ENCODE data around the gene RPH3AL. TPM values are rescaled to one million over a fixed set of nuclear protein-coding genes. Genes with fewer than 3 reads are reported as not detected.
"Not testable (repeated sequence)": the region's sequence is repeated elsewhere in the genome, so short reads cannot be mapped to it uniquely, and the experiment has no call there.

Gene RPH3AL
- total and polyA plus RNA-seq, 10 of the 15 experiments (the other 5 are each of a cell fraction or from before 2014, with no cell fraction given) = 0.04 to 1.2 (median 0.47) TPM; not detected in 2

- H3K36me3 ChIP-seq (ENCODE audit: control insufficient read depth in 2 of 2, insufficient read depth in 2 of 2, low read length in 1 of 2); DNase-seq (ENCODE audit: low read depth, low spot score); H4K20me1 ChIP-seq (ENCODE audit: control insufficient read depth, insufficient read depth); intact Hi-C loops (cut with micrococcal nuclease; ENCODE audit: unreplicated experiment); H3K27ac ChIP-seq (ENCODE audit: control insufficient read depth, insufficient read depth); H3K79me2 ChIP-seq (ENCODE audit: control insufficient read depth, insufficient read depth, low read length); CTCF ChIA-PET; H3K9me3 ChIP-seq (replicated peaks; ENCODE audit: control insufficient read depth, insufficient read depth, low read length); H3K4me2 ChIP-seq (ENCODE audit: control insufficient read depth, insufficient read depth); ATAC-seq; in situ Hi-C loops (cut with MboI); H3K4me1 ChIP-seq (ENCODE audit: control insufficient read depth, insufficient read depth, low read length); FAIRE-seq; H3K27me3 ChIP-seq (replicated peaks in 1 of 2; ENCODE audit: control insufficient read depth in 2 of 2, insufficient read depth in 2 of 2, low read length in 1 of 2); H2AFZ ChIP-seq (ENCODE audit: control insufficient read depth, low read depth, low read length); POLR2A ChIA-PET; H3K9ac ChIP-seq (ENCODE audit: control insufficient read depth, insufficient read depth, low read length); SMC1A ChIA-PET (ENCODE audit: uncharacterized antibody, unreplicated experiment); RAD21 ChIA-PET (ENCODE audit: unreplicated experiment); H3K4me3 ChIP-seq; BruUV-seq (replicated peaks): not testable (repeated sequence)
- WGBS (ENCODE audit: insufficient coverage, insufficient replicate concordance, low lambda C conversion rate, missing lambda C conversion rate) = 52% methylated on average over 22 of the region's 29 CpGs
- TF ChIP-seq YY1 (IDR thresholded peaks at IDR 0.05; ENCODE audit: low read depth, low read length) = peak; percentile 93
Observed at GRCh38 chr17:215563-216478, 136.8 kb downstream of the RPH3AL start.

- Histone ChIP-seq H3K4me3 (no peak overlapping the region), H3K27me3 (replicated peaks in 1 of 2; ENCODE audit: control insufficient read depth in 2 of 2, insufficient read depth in 2 of 2, low read length in 1 of 2) (no peaks in the 10 kb centered on the region; a peak in 1 of 4 replicates), H3K9ac (ENCODE audit: control insufficient read depth, insufficient read depth, low read length) (no peak overlapping the region), H3K9me3 (replicated peaks; ENCODE audit: control insufficient read depth, insufficient read depth, low read length) (no peaks in the 10 kb centered on the region), H4K20me1 (ENCODE audit: control insufficient read depth, insufficient read depth) (no peaks in the 10 kb centered on the region), H3K79me2 (ENCODE audit: control insufficient read depth, insufficient read depth, low read length) (no peaks in the 10 kb centered on the region), H2AFZ (ENCODE audit: control insufficient read depth, low read depth, low read length) (no peak overlapping the region), H3K27ac (ENCODE audit: control insufficient read depth, insufficient read depth) (no peak overlapping the region), H3K36me3 (ENCODE audit: control insufficient read depth in 2 of 2, insufficient read depth in 2 of 2, low read length in 1 of 2) (no peaks in the 10 kb centered on the region), H3K4me1 (ENCODE audit: control insufficient read depth, insufficient read depth, low read length) (no peaks in the 10 kb centered on the region), H3K4me2 (ENCODE audit: control insufficient read depth, insufficient read depth) (no peak overlapping the region)
- 75% methylated on average over 8 of the region's 10 CpGs for WGBS (ENCODE audit: insufficient coverage, insufficient replicate concordance, low lambda C conversion rate, missing lambda C conversion rate)
- DNase-seq (ENCODE audit: low read depth, low spot score) (no peak), ATAC-seq (no peak), FAIRE-seq (no peak)
- no TSS peak for BruUV-seq (replicated peaks)
- CTCF ChIA-PET = no interaction called here
- intact Hi-C loops (cut with micrococcal nuclease; ENCODE audit: unreplicated experiment) (no loop called here), in situ Hi-C loops (cut with MboI) (no loop called here)
- POLR2A ChIA-PET = no interaction called here
- SMC1A ChIA-PET (ENCODE audit: uncharacterized antibody, unreplicated experiment) = no interaction called here
- RAD21 ChIA-PET (ENCODE audit: unreplicated experiment) = no interaction called here
- TF ChIP-seq, protein P1, sequence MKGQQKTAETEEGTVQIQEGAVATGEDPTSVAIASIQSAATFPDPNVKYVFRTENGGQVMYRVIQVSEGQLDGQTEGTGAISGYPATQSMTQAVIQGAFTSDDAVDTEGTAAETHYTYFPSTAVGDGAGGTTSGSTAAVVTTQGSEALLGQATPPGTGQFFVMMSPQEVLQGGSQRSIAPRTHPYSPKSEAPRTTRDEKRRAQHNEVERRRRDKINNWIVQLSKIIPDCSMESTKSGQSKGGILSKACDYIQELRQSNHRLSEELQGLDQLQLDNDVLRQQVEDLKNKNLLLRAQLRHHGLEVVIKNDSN (IDR thresholded peaks at IDR 0.05; ENCODE audit: borderline replicate concordance, extremely low read length, insufficient read depth, low read depth, low read length) = no peak
- TF ChIP-seq, protein P2, sequence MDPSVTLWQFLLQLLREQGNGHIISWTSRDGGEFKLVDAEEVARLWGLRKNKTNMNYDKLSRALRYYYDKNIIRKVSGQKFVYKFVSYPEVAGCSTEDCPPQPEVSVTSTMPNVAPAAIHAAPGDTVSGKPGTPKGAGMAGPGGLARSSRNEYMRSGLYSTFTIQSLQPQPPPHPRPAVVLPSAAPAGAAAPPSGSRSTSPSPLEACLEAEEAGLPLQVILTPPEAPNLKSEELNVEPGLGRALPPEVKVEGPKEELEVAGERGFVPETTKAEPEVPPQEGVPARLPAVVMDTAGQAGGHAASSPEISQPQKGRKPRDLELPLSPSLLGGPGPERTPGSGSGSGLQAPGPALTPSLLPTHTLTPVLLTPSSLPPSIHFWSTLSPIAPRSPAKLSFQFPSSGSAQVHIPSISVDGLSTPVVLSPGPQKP (IDR thresholded peaks at IDR 0.05; ENCODE audit: low read depth, low read length) = no peak
- TF ChIP-seq ZNF274 (IDR thresholded peaks at IDR 0.05; ENCODE audit: insufficient read depth, insufficient read length) = no peak
- TF ChIP-seq, protein P3, sequence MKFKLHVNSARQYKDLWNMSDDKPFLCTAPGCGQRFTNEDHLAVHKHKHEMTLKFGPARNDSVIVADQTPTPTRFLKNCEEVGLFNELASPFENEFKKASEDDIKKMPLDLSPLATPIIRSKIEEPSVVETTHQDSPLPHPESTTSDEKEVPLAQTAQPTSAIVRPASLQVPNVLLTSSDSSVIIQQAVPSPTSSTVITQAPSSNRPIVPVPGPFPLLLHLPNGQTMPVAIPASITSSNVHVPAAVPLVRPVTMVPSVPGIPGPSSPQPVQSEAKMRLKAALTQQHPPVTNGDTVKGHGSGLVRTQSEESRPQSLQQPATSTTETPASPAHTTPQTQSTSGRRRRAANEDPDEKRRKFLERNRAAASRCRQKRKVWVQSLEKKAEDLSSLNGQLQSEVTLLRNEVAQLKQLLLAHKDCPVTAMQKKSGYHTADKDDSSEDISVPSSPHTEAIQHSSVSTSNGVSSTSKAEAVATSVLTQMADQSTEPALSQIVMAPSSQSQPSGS (IDR thresholded peaks at IDR 0.05; ENCODE audit: low read length) = no peak
- no peak for TF ChIP-seq BACH1 (IDR thresholded peaks at IDR 0.05; ENCODE audit: borderline replicate concordance)
- TF ChIP-seq BMI1 (IDR thresholded peaks at IDR 0.05; ENCODE audit: borderline replicate concordance) = no peak
- TF ChIP-seq SMAD1 (IDR thresholded peaks at IDR 0.05; ENCODE audit: low read depth, partially characterized antibody) = no peak
- no peak for TF ChIP-seq CHD1 (IDR thresholded peaks at IDR 0.05; ENCODE audit: low read depth, low read length)
- no peak for TF ChIP-seq RCOR1 (conservative IDR thresholded peaks at IDR 0.05; ENCODE audit: low read depth, low read length)
Observed at GRCh38 chr17:214881-215331, 137.7 kb downstream of the RPH3AL start.
